ENCODE measurements around the gene SFMBT1.

SFMBT1 gene

DNA sequence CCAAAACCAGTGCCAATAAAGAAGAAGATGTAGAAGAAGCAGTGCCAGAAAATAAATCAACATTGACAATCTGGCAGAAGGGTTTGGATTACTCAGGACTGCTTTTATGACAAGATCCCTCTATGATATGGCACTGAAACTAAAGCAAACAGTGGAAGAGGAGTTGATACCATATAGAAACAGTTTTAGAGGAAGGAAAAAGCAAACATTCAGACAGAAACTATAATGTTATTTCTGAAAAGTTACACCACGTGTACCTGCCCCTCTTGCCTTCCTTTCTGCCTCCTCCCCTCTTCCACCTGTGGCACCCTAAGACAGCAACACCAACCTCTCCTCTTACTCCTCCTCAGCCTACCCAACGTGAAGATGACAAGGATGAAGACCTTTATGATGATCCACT is 63.0 kb downstream of the SFMBT1 start:
- DNase-seq (ENCODE audit: low read depth) = peak; percentile 94
- no peak overlapping the region for H3K4me3 ChIP-seq (ENCODE audit: low read depth, low read length)
- TF ChIP-seq CTCF (IDR thresholded peaks at IDR 0.05; ENCODE audit: control insufficient read depth, extremely low read depth, insufficient read depth) = no peak

- no peak for DNase-seq (ENCODE audit: low read depth)
- TF ChIP-seq CTCF (IDR thresholded peaks at IDR 0.05; ENCODE audit: control insufficient read depth, extremely low read depth, insufficient read depth) = no peak
- H3K4me3 ChIP-seq (ENCODE audit: low read depth, low read length) = no peak overlapping the region
These were observed 66.5 kb downstream of the SFMBT1 start for GRCh38 chr3:52979190-52979983.

- no peak for TF ChIP-seq CTCF (IDR thresholded peaks at IDR 0.05; ENCODE audit: control insufficient read depth, extremely low read depth, insufficient read depth)
- DNase-seq (ENCODE audit: low read depth) = no peak
- no peak overlapping the region for H3K4me3 ChIP-seq (ENCODE audit: low read depth, low read length)
These were observed 67.6 kb downstream of the SFMBT1 start for GRCh38 chr3:52978109-52978754.

- no peak for DNase-seq (ENCODE audit: low read depth)
- H3K4me3 ChIP-seq (ENCODE audit: low read depth, low read length) = no peak overlapping the region
- TF ChIP-seq CTCF (IDR thresholded peaks at IDR 0.05; ENCODE audit: control insufficient read depth, extremely low read depth, insufficient read depth) = no peak
These were observed 72.1 kb downstream of the SFMBT1 start for GRCh38 chr3:52973806-52974205.

DNA sequence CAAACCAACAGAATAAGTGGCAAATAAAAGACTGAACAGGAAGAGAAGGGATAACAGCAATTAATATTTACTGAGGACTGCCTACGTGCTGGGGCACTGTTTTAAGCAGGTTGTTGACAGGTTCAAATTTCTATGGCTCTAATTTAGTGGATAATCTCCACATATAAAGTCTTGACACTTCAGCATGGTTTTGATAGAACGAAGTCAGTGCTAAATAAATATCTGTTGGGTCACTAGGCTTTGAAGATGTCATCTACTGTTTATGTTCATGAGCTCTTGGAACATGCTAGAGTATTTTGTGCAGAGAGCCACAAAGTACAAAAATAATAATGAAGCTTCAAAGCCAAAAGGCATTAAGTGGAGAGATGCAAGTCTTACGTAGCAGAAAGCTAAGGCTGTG is 74.0 kb downstream of the SFMBT1 start:
- no peak overlapping the region for H3K4me3 ChIP-seq (ENCODE audit: low read depth, low read length)
- DNase-seq (ENCODE audit: low read depth) = no peak
- TF ChIP-seq CTCF (IDR thresholded peaks at IDR 0.05; ENCODE audit: control insufficient read depth, extremely low read depth, insufficient read depth) = no peak

- no peak overlapping the region for H3K4me3 ChIP-seq (ENCODE audit: low read depth, low read length)
- no peak for DNase-seq (ENCODE audit: low read depth)
- TF ChIP-seq CTCF (IDR thresholded peaks at IDR 0.05; ENCODE audit: control insufficient read depth, extremely low read depth, insufficient read depth) = no peak
These were observed 78.5 kb downstream of the SFMBT1 start for GRCh38 chr3:52967398-52967797.

Measured in LNCaP clone FGC (cell line).